Measurements from ENCODE around the gene SMARCC1.

- TF ChIP-seq CTCF (IDR thresholded peaks at IDR 0.05) (no peak; the same call in 1 of the 2 replicates), POLR2AphosphoS5 (IDR thresholded peaks at IDR 0.05; ENCODE audit: low read depth, low read length) (no peak)
Measured at GRCh38 chr3:47583320-47584075, 198.2 kb downstream of the SMARCC1 start.

Measured in Panc1 (cell line).